Measurements from ENCODE around the gene EFCAB11.

GRCh38 chr14:89775946-89776345, 178.6 kb downstream of the EFCAB11 start:
- TF ChIP-seq YY1 (IDR thresholded peaks at IDR 0.05; ENCODE audit: insufficient read depth, insufficient read length) (no peak), ZNF274 (IDR thresholded peaks at IDR 0.05; ENCODE audit: low read depth, low read length) (no peak)
